Mesothelial cell of epicardium (in vitro differentiated cells): ENCODE data around the gene PTPRU. TPM values are rescaled to one million over a fixed set of nuclear protein-coding genes. Genes with fewer than 3 reads are reported as not detected.

Source experiments
- DNase-seq, 2 experiments: peaks; one replicate each; pipeline ENCODE4 v3.0.0; 2021; ENCODE audit warnings: low spot score in 2 of 2; ENCODE audit not compliant: unreplicated experiment in 2 of 2
- H3K27ac Mint-ChIP-seq: 2 replicates; pipeline ENCODE4 v1.8.0; 2021; ENCODE audit warnings: mixed read lengths
- H3K27me3 Mint-ChIP-seq: 2 replicates; pipeline ENCODE4 v1.8.0; 2021; ENCODE audit warnings: low read depth, mixed read lengths
- H3K36me3 Mint-ChIP-seq: 2 replicates; pipeline ENCODE4 v1.8.0; 2021; ENCODE audit warnings: mixed read lengths
- H3K4me1 Mint-ChIP-seq: 2 replicates; pipeline ENCODE4 v1.8.0; 2021; ENCODE audit warnings: mixed read lengths
- H3K4me3 Mint-ChIP-seq: 2 replicates; pipeline ENCODE4 v1.8.0; 2021; ENCODE audit warnings: mild to moderate bottlenecking, moderate library complexity, mixed read lengths
- H3K9me3 Mint-ChIP-seq: 2 replicates; pipeline ENCODE4 v1.8.0; 2021; ENCODE audit warnings: mixed read lengths
- CTCF ChIP-seq: fragments of 200-600 bp; sonication (generic); IDR thresholded peaks from one replicate; pipeline ENCODE4 v1.5.0; 2021; ENCODE audit warnings: antibody characterized with exemption; ENCODE audit not compliant: unreplicated experiment
- total RNA-seq: library from RNA; stranded (reverse); gene quantifications from 3 replicates; pipeline ENCODE4 v1.2.1, GENCODE V29; 2021

The PTPRU gene
- total RNA-seq, 1 donor from 2014 or later, result 151 TPM

GRCh38 chr1:29202053-29202452, 34.3 kb upstream of the PTPRU start:
- no peaks in the 10 kb centered on the region for H3K9me3 Mint-ChIP-seq
- H3K27me3 Mint-ChIP-seq, result no peaks in the 10 kb centered on the region
- no peak for TF ChIP-seq CTCF
- H3K4me3 Mint-ChIP-seq, result no peak overlapping the region
- H3K27ac Mint-ChIP-seq, result peak overlapping the region; percentile 95
- DNase-seq, result no peak
- H3K36me3 Mint-ChIP-seq, result peaks cover 13% of the 10 kb centered on the region
- peaks cover 16% of the 10 kb centered on the region for H3K4me1 Mint-ChIP-seq

DNA sequence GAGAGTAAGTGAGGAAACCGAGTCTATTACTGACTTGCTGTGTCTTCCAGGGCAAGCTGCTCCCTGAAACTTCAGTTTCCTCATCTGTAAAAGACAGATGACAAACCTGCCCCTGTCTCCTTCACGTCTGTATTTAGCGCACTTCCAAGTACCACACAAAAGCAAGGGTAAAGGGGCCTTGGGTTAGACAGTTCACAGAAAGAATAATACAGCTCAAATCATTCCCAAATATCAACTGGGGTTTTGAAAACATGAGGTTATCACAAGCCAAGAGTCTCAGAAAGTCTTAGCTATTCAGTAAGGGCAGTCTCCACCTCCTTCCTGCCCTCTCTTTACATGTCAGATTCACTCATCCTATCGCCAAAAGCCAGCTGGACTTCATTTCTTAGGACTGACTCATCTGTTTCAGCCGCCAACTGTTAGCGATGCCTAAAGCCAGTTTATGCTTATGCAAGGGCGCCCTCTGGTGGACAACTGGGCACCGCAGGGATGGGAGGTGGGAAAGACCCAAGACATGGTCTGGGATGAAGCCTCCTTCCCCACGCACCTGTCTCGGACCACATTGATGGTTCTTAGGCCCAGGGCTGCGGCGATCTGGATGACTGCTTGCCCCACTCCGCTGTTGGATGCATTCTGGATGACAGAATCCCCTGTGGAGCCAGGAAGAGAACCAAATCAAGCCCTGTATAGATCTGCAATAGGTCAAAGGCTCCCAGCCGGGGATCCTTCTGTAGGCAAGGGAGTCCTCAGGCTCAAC, 33.6 kb upstream of the PTPRU start:
- TF ChIP-seq CTCF, result peak; percentile 93
- Mint-ChIP-seq H3K4me1 (peaks cover 16% of the 10 kb centered on the region), H3K4me3 (no peak overlapping the region), H3K27me3 (no peaks in the 10 kb centered on the region), H3K36me3 (peaks cover 13% of the 10 kb centered on the region), H3K27ac (peak overlapping the region; percentile 95), H3K9me3 (no peaks in the 10 kb centered on the region)
- DNase-seq, result peak; percentile 92 to 98

DNA sequence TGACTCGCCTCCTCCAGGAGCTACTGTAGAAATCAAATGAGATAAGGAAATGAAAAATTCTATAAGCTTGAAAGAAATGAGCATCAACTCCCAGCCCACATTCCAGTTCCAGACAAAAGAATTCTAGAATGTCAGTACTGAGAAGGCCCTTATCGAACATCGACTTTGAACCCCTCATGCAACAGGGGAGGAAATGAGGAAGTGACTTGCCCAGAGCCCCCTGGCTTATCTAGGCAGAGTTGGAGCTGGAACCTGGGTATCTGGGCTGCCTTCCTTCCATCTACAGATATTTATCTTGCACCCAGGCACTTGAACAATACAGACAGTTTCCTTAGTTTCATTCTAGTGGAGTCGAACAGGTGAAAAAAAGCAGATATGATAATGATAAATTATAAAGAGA, 27.9 kb upstream of the PTPRU start:
- Mint-ChIP-seq H3K4me3 (no peak overlapping the region), H3K27ac (peak overlapping the region; percentile 23), H3K36me3 (peaks cover 24% of the 10 kb centered on the region), H3K9me3 (no peaks in the 10 kb centered on the region), H3K4me1 (peaks cover 12% of the 10 kb centered on the region), H3K27me3 (no peaks in the 10 kb centered on the region)
- no peak for TF ChIP-seq CTCF
- no peak for DNase-seq

GRCh38 chr1:29209173-29209572, 27.1 kb upstream of the PTPRU start:
- peaks cover 28% of the 10 kb centered on the region for H3K36me3 Mint-ChIP-seq
- H3K27ac Mint-ChIP-seq, result peak overlapping the region; percentile 19

GRCh38 chr1:29210278-29211085, 25.8 kb upstream of the PTPRU start:
- Mint-ChIP-seq H3K4me3 (no peak overlapping the region), H3K36me3 (peaks cover 31% of the 10 kb centered on the region), H3K27ac (no peak overlapping the region), H3K27me3 (no peaks in the 10 kb centered on the region), H3K4me1 (peaks cover 12% of the 10 kb centered on the region), H3K9me3 (no peaks in the 10 kb centered on the region)
- no peak for TF ChIP-seq CTCF
- no peak for DNase-seq

More at GRCh38 chr1:29209173-29209572, 27.1 kb upstream of the PTPRU start:
- no peaks in the 10 kb centered on the region for H3K27me3 Mint-ChIP-seq
- H3K4me3 Mint-ChIP-seq, result no peak overlapping the region
- no peak for DNase-seq
- H3K4me1 Mint-ChIP-seq, result peaks cover 12% of the 10 kb centered on the region
- TF ChIP-seq CTCF, result no peak
- H3K9me3 Mint-ChIP-seq, result no peaks in the 10 kb centered on the region
